Activated CD8-positive, alpha-beta T cell treated with anti-CD3 and anti-CD28 coated beads, Interleukin-2, amount 10 ng/mL, durations not matched to agents 7 days and 5 days (primary cell): Measurements from ENCODE around the gene IRF8. TPM values are rescaled to one million over a fixed set of nuclear protein-coding genes. Genes with fewer than 3 reads are reported as not detected.
A peak's percentile ranks its signal among the peaks of the same experiment; 100 is the strongest.

Source experiments
- ATAC-seq: fragments of 150-1000 bp; cut with Tn5 transposase; one replicate; pipeline ENCODE4 v1.10.0; 2021; ENCODE audit warnings: moderate library complexity
- CTCF ChIA-PET: fragments of 350-600 bp; sonication (Branson Sonifier 250); formaldehyde crosslinking; loops from one replicate; lab custom pipeline; 2021; ENCODE audit warnings: antibody characterized with exemption; lab: Charles Lee
- POLR2A ChIA-PET: fragments of 350-600 bp; sonication (Branson Sonifier 250); formaldehyde crosslinking; loops from one replicate; lab custom pipeline; 2021; ENCODE audit warnings: antibody characterized with exemption; lab: Charles Lee
- DNase-seq: peaks from one replicate; pipeline ENCODE4 v3.0.0-alpha.2; 2020
- H3K27ac Mint-ChIP-seq: one replicate; pipeline ENCODE4 v1.8.0; 2021; ENCODE audit warnings: mild to moderate bottlenecking, mixed read lengths
- H3K27me3 Mint-ChIP-seq: one replicate; pipeline ENCODE4 v1.8.0; 2021; ENCODE audit warnings: low read depth, mixed read lengths
- H3K36me3 Mint-ChIP-seq: one replicate; pipeline ENCODE4 v1.8.0; 2021; ENCODE audit warnings: low read depth, mixed read lengths
- H3K4me1 Mint-ChIP-seq: one replicate; pipeline ENCODE4 v1.8.0; 2021; ENCODE audit warnings: low read depth, mixed read lengths
- H3K4me3 Mint-ChIP-seq: one replicate; pipeline ENCODE4 v1.8.0; 2021; ENCODE audit warnings: mild to moderate bottlenecking, mixed read lengths
- H3K9me3 Mint-ChIP-seq: one replicate; pipeline ENCODE4 v1.8.0; 2022; ENCODE audit warnings: mixed read lengths; ENCODE audit not compliant: insufficient read depth
- total RNA-seq, 2 experiments: library from RNA; stranded (reverse); gene quantifications; one replicate each; pipeline ENCODE4 v1.2.3, GENCODE V29; 2021

IRF8 gene
- total RNA-seq, 2 experiments from 2014 or later: 22.9 to 24.0 TPM

- ChIA-PET POLR2A (no interaction called here), CTCF (interaction anchor here (1.0 kb wide), 1 partner anchor 65 kb away, joined by 3 read pairs; no protein-coding TSS in a partner anchor)
- Mint-ChIP-seq H3K9me3 (no peaks in the 10 kb centered on the region), H3K4me3 (no peak overlapping the region), H3K27ac (no peak overlapping the region), H3K36me3 (no peaks in the 10 kb centered on the region), H3K27me3 (peaks cover 21% of the 10 kb centered on the region), H3K4me1 (peaks cover 31% of the 10 kb centered on the region)
- no peak for DNase-seq
- no peak for ATAC-seq
Measured at GRCh38 chr16:85884808-85885463, 14.0 kb upstream of the IRF8 start.

- peaks cover 27% of the 10 kb centered on the region for H3K4me1 Mint-ChIP-seq
- CTCF ChIA-PET: no interaction called here
- H3K36me3 Mint-ChIP-seq: no peaks in the 10 kb centered on the region
- DNase-seq (no peak), ATAC-seq (no peak)
- H3K4me3 Mint-ChIP-seq: no peak overlapping the region
- H3K27ac Mint-ChIP-seq: no peak overlapping the region
- POLR2A ChIA-PET: no interaction called here
- no peaks in the 10 kb centered on the region for H3K9me3 Mint-ChIP-seq
- peaks cover 21% of the 10 kb centered on the region for H3K27me3 Mint-ChIP-seq
Measured at GRCh38 chr16:85885537-85885936, 13.4 kb upstream of the IRF8 start.

- CTCF ChIA-PET: interaction anchor here (1.6 kb wide), 1 partner anchor 67 kb away, joined by 4 read pairs; no protein-coding TSS in a partner anchor
- H3K27ac Mint-ChIP-seq: peak overlapping the region; percentile 71
Measured at GRCh38 chr16:85888405-85889331, 10.3 kb upstream of the IRF8 start.

GRCh38 chr16:85891033-85891775, 7.8 kb upstream of the IRF8 start:
- ChIA-PET CTCF (interaction anchor here (1.1 to 3.2 kb wide), 4 partner anchors 9 to 96 kb away, joined by 5 to 11 read pairs (median 6); no protein-coding TSS in a partner anchor), POLR2A (no interaction called here)
- Mint-ChIP-seq H3K36me3 (no peaks in the 10 kb centered on the region), H3K27me3 (peaks cover 5% of the 10 kb centered on the region), H3K4me1 (peaks cover 21% of the 10 kb centered on the region), H3K9me3 (no peaks in the 10 kb centered on the region), H3K4me3 (no peak overlapping the region), H3K27ac (no peak overlapping the region)
- ATAC-seq: no peak
- DNase-seq: no peak

More at GRCh38 chr16:85888405-85889331, 10.3 kb upstream of the IRF8 start:
- Mint-ChIP-seq H3K36me3 (no peaks in the 10 kb centered on the region), H3K27me3 (peaks cover 8% of the 10 kb centered on the region), H3K4me3 (no peak overlapping the region), H3K9me3 (no peaks in the 10 kb centered on the region), H3K4me1 (peaks cover 21% of the 10 kb centered on the region)
- POLR2A ChIA-PET: no interaction called here
- ATAC-seq: peak; percentile 70
- DNase-seq: peak; percentile 46

- ATAC-seq (no peak), DNase-seq (no peak)
- Mint-ChIP-seq H3K9me3 (no peaks in the 10 kb centered on the region), H3K27ac (no peak overlapping the region), H3K27me3 (peaks cover 5% of the 10 kb centered on the region), H3K4me1 (peaks cover 21% of the 10 kb centered on the region), H3K4me3 (no peak overlapping the region), H3K36me3 (no peaks in the 10 kb centered on the region)
- ChIA-PET CTCF (interaction anchor here (1.1 to 3.2 kb wide), 4 partner anchors 9 to 95 kb away, joined by 5 to 11 read pairs (median 6); no protein-coding TSS in a partner anchor), POLR2A (no interaction called here)
Measured at GRCh38 chr16:85891776-85892166, 7.2 kb upstream of the IRF8 start.

GRCh38 chr16:85892760-85893159, 6.2 kb upstream of the IRF8 start:
- ATAC-seq: no peak
- no peaks in the 10 kb centered on the region for H3K9me3 Mint-ChIP-seq
- peaks cover 21% of the 10 kb centered on the region for H3K4me1 Mint-ChIP-seq
- DNase-seq: no peak
- H3K27ac Mint-ChIP-seq: no peak overlapping the region
- H3K4me3 Mint-ChIP-seq: no peak overlapping the region
- ChIA-PET CTCF (interaction anchor here (2.2 to 3.2 kb wide), 3 partner anchors 71 to 94 kb away, joined by 6 to 11 read pairs (median 7); no protein-coding TSS in a partner anchor), POLR2A (no interaction called here)
- no peaks in the 10 kb centered on the region for H3K36me3 Mint-ChIP-seq
- H3K27me3 Mint-ChIP-seq: peaks cover 5% of the 10 kb centered on the region

- Mint-ChIP-seq H3K4me1 (peaks cover 14% of the 10 kb centered on the region), H3K9me3 (no peaks in the 10 kb centered on the region), H3K27me3 (peaks cover 8% of the 10 kb centered on the region), H3K27ac (no peak overlapping the region), H3K36me3 (no peaks in the 10 kb centered on the region), H3K4me3 (no peak overlapping the region)
- ATAC-seq (no peak), DNase-seq (no peak)
- ChIA-PET CTCF (interaction anchor here (1.0 to 6.8 kb wide), 7 partner anchors 9 to 94 kb away, joined by 3 to 69 read pairs (median 4); no protein-coding TSS in a partner anchor), POLR2A (interaction anchor here (1.4 kb wide), 1 partner anchor 42 kb away, joined by 3 read pairs; no protein-coding TSS in a partner anchor)
Measured at GRCh38 chr16:85894266-85894665, 4.7 kb upstream of the IRF8 start.

- Mint-ChIP-seq H3K9me3 (no peaks in the 10 kb centered on the region), H3K4me1 (peaks cover 36% of the 10 kb centered on the region), H3K27me3 (peaks cover 8% of the 10 kb centered on the region), H3K36me3 (peaks cover 11% of the 10 kb centered on the region), H3K27ac (no peak overlapping the region), H3K4me3 (no peak overlapping the region)
- ATAC-seq: no peak
- ChIA-PET CTCF (interaction anchor here (1.1 to 6.8 kb wide), 3 partner anchors 48 to 90 kb away, joined by 3 to 69 read pairs (median 4); no protein-coding TSS in a partner anchor), POLR2A (no interaction called here)
- DNase-seq: no peak
Measured at GRCh38 chr16:85897382-85897781, 1.6 kb upstream of the IRF8 start.

- ChIA-PET CTCF (interaction anchor here (0.9 to 6.8 kb wide), 9 partner anchors 8 to 96 kb away, joined by 3 to 69 read pairs (median 5); no protein-coding TSS in a partner anchor), POLR2A (interaction anchor here (1.2 kb wide), 1 partner anchor 11 kb away, joined by 3 read pairs; no protein-coding TSS in a partner anchor)
- ATAC-seq (no peak), DNase-seq (no peak)
- Mint-ChIP-seq H3K27me3 (peaks cover 8% of the 10 kb centered on the region), H3K36me3 (peaks cover 31% of the 10 kb centered on the region), H3K27ac (peak overlapping the region; percentile 76), H3K4me1 (peaks cover 54% of the 10 kb centered on the region), H3K4me3 (peak overlapping the region; percentile 88), H3K9me3 (no peaks in the 10 kb centered on the region)
Measured at GRCh38 chr16:85899444-85899843, 482 bp downstream of the IRF8 start.

GRCh38 chr16:85900027-85900792, 1.2 kb downstream of the IRF8 start:
- CTCF ChIA-PET: interaction anchor here (0.7 to 6.8 kb wide), 6 partner anchors 8 to 86 kb away, joined by 3 to 69 read pairs (median 6); no protein-coding TSS in a partner anchor
- H3K4me3 Mint-ChIP-seq: peak overlapping the region; percentile 88

More at GRCh38 chr16:85900027-85900792, 1.2 kb downstream of the IRF8 start:
- H3K27me3 Mint-ChIP-seq: peaks cover 8% of the 10 kb centered on the region
- peaks cover 57% of the 10 kb centered on the region for H3K4me1 Mint-ChIP-seq
- H3K36me3 Mint-ChIP-seq: peaks cover 38% of the 10 kb centered on the region
- peak overlapping the region; percentile 71 for H3K27ac Mint-ChIP-seq
- ATAC-seq: no peak
- POLR2A ChIA-PET: interaction anchor here (0.5 to 1.2 kb wide), 2 partner anchors 10 to 652 kb away, joined by 3 read pairs; no protein-coding TSS in a partner anchor
- no peak for DNase-seq
- no peaks in the 10 kb centered on the region for H3K9me3 Mint-ChIP-seq
